Parathyroid adenoma (tissue), 2 donors: ENCODE data around the gene CPA4.

Experiments used
- H2AFZ ChIP-seq: fragments of 300-600 bp; sonication (generic); one replicate; pipeline ENCODE4 v1.7.0; 2017; ENCODE audit warnings: antibody characterized with exemption, mild to moderate bottlenecking
- H3K27ac ChIP-seq: fragments of 300-600 bp; sonication (generic); one replicate; pipeline ENCODE4 v1.7.0; 2017
- H3K27me3 ChIP-seq: fragments of 300-600 bp; sonication (generic); one replicate; pipeline ENCODE4 v1.7.0; 2017; ENCODE audit warnings: low read length; ENCODE audit not compliant: control insufficient read depth, insufficient read depth
- H3K36me3 ChIP-seq: fragments of 300-600 bp; sonication (generic); one replicate; pipeline ENCODE4 v1.7.0; 2017; ENCODE audit warnings: low read length; ENCODE audit not compliant: control insufficient read depth, insufficient read depth
- H3K4me1 ChIP-seq: fragments of 300-600 bp; sonication (generic); one replicate; pipeline ENCODE4 v1.7.0; 2017; ENCODE audit warnings: control low read depth
- H3K4me2 ChIP-seq: fragments of 300-600 bp; sonication (generic); one replicate; pipeline ENCODE4 v1.7.0; 2017; ENCODE audit warnings: low read length
- H3K4me3 ChIP-seq: fragments of 300-600 bp; sonication (generic); one replicate; pipeline ENCODE4 v1.7.0; 2017; ENCODE audit warnings: low read depth, low read length
- H3K79me2 ChIP-seq: fragments of 300-600 bp; sonication (generic); one replicate; pipeline ENCODE4 v1.7.0; 2017; ENCODE audit warnings: control low read depth
- H3K9ac ChIP-seq: fragments of 300-600 bp; sonication (generic); one replicate; pipeline ENCODE4 v1.7.0; 2017; ENCODE audit warnings: mild to moderate bottlenecking
- H3K9me3 ChIP-seq: fragments of 300-600 bp; sonication (generic); one replicate; pipeline ENCODE4 v1.7.0; 2017; ENCODE audit warnings: low read length; ENCODE audit not compliant: control insufficient read depth
- CTCF ChIP-seq: fragments of 300-600 bp; sonication (generic); IDR thresholded peaks from one replicate; pipeline ENCODE4 v1.7.0; 2017; ENCODE audit warnings: antibody characterized with exemption, mild to moderate bottlenecking
- donor health status: primary hyperparathyroidism.

The CPA4 gene

DNA sequence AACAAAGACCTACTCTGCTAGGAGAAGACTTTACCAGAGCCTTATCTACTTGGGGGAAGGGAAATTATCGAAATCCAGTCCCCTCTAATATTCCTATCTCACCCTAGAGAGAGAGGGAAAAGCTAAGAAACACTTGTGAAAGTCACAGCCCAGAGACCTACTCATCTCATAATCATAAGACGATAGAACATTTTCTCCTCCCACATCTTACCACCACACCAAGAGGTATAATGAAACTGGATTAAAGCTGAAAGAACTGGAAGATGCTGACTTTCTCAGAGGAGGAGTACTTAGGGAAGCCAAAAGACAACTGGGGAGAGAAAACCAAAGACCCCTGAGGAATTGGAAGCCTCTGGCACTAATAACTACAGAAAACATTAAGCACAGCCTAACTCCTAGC lies 40.9 kb downstream of the CPA4 start:
- no peak overlapping the region for H3K4me2 ChIP-seq
- H3K27me3 ChIP-seq, result no peaks in the 10 kb centered on the region
- H3K79me2 ChIP-seq, result no peaks in the 10 kb centered on the region
- no peaks in the 10 kb centered on the region for H3K9me3 ChIP-seq
- H2AFZ ChIP-seq, result no peak overlapping the region
- H3K4me3 ChIP-seq, result no peak overlapping the region
- no peak overlapping the region for H3K9ac ChIP-seq
- H3K36me3 ChIP-seq, result no peaks in the 10 kb centered on the region
- H3K27ac ChIP-seq, result no peak overlapping the region
- peaks cover 2% of the 10 kb centered on the region for H3K4me1 ChIP-seq
- TF ChIP-seq CTCF, result no peak

- H3K4me3 ChIP-seq, result no peak overlapping the region
- TF ChIP-seq CTCF, result no peak
- H3K27me3 ChIP-seq, result no peaks in the 10 kb centered on the region
- no peaks in the 10 kb centered on the region for H3K36me3 ChIP-seq
- H3K9ac ChIP-seq, result no peak overlapping the region
- no peaks in the 10 kb centered on the region for H3K9me3 ChIP-seq
- H2AFZ ChIP-seq, result no peak overlapping the region
- no peaks in the 10 kb centered on the region for H3K79me2 ChIP-seq
- peaks cover 2% of the 10 kb centered on the region for H3K4me1 ChIP-seq
- H3K27ac ChIP-seq, result no peak overlapping the region
- H3K4me2 ChIP-seq, result no peak overlapping the region
These were observed 41.3 kb downstream of the CPA4 start for GRCh38 chr7:130334274-130334673.

DNA sequence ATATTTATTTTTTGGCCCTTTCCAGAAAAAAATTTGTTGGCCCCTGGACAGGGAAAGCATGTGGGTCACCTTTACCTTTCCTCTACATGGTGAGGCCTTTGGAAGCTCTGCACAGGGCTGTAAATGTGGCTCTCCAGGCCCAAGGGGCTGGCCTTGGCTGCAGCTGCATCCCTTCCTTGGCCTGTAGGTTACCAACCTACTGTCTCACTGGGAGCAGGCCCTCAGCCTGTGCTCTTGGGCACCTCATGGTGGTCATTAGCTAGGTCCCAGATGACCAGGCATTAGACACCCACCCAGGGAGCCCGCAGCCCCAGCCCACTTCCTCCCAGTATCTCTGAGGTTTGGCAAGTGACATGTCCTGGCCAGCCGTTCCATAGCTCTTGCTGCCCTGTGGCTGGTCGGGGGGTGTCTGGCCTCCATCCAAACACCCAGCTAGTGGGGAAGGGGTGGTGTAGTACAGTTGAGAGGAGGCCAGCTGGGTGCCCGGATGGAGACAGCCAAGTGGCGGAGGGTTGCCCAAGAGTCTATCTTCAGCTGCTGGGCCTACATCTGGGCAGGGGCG lies 44.5 kb downstream of the CPA4 start:
- no peaks in the 10 kb centered on the region for H3K36me3 ChIP-seq
- H3K27ac ChIP-seq, result no peak overlapping the region
- no peak overlapping the region for H2AFZ ChIP-seq
- no peaks in the 10 kb centered on the region for H3K79me2 ChIP-seq
- no peak overlapping the region for H3K4me3 ChIP-seq
- no peak overlapping the region for H3K4me2 ChIP-seq
- peaks cover 2% of the 10 kb centered on the region for H3K4me1 ChIP-seq
- no peak for TF ChIP-seq CTCF
- no peak overlapping the region for H3K9ac ChIP-seq
- no peaks in the 10 kb centered on the region for H3K27me3 ChIP-seq
- H3K9me3 ChIP-seq, result no peaks in the 10 kb centered on the region

DNA sequence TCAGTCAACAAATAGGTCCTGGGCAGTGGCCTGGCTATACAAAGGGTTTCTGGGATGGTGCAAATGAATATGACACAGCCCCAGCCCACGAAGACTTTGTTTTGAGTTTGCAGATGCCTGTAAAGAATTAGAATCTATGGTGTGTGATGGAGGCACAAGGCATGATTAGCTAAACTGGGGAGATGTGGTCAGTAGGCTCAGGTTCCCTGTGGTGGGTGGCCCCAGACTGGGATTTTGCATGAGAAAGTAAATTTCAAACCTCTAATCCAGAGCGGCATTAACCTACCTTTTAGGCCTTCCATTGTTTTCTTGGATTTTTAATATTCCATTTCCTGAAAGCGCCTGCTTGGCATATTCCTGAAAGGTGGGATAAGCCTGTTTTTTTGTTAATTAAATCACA lies 45.3 kb downstream of the CPA4 start:
- no peaks in the 10 kb centered on the region for H3K36me3 ChIP-seq
- H3K4me3 ChIP-seq, result no peak overlapping the region
- H3K27me3 ChIP-seq, result no peaks in the 10 kb centered on the region
- no peaks in the 10 kb centered on the region for H3K9me3 ChIP-seq
- no peaks in the 10 kb centered on the region for H3K4me1 ChIP-seq
- no peak overlapping the region for H3K9ac ChIP-seq
- H3K79me2 ChIP-seq, result no peaks in the 10 kb centered on the region
- H2AFZ ChIP-seq, result no peak overlapping the region
- H3K4me2 ChIP-seq, result no peak overlapping the region
- no peak for TF ChIP-seq CTCF
- no peak overlapping the region for H3K27ac ChIP-seq

DNA sequence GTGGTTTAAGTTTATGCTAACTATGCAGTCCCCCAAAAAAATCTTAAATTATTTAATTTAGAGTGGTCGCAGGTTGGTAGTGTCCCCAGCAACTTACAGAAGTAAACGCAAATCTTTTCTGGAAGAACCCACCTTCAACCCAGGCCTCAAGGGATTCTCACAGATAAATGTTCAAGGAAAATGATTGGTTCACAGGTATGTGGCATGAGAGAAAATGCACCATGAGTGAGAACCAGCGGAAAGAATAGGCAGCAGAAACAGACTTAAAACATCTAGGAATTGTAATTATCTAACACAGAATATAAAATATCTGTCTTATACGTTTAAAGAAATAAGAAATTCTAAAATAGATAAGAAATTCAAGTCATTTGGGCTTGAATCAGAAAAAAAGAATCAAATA lies 48.9 kb downstream of the CPA4 start:
- H3K79me2 ChIP-seq, result no peaks in the 10 kb centered on the region

More for the DNA sequence above, 48.9 kb downstream of the CPA4 start:
- Histone ChIP-seq H3K27me3 (no peaks in the 10 kb centered on the region), H2AFZ (no peak overlapping the region), H3K4me1 (no peaks in the 10 kb centered on the region), H3K9me3 (no peaks in the 10 kb centered on the region), H3K4me2 (no peak overlapping the region), H3K27ac (no peak overlapping the region), H3K9ac (no peak overlapping the region), H3K4me3 (no peak overlapping the region), H3K36me3 (no peaks in the 10 kb centered on the region)
- no peak for TF ChIP-seq CTCF
